DMS114 treated with DMSO at 0.1 percent for 48 hours (cell line): ENCODE measurements around the gene TMEM98.
"Not testable (repeated sequence)": the region's sequence is repeated elsewhere in the genome, so short reads cannot be mapped to it uniquely, and the experiment has no call there.

Source experiments
- DNase-seq: peaks from one replicate; lab custom pipeline; 2025; ENCODE audit not compliant: unreplicated experiment; lab: John Stamatoyannopoulos, UW

The TMEM98 gene

GRCh38 chr17:32976605-32977004 is 48.7 kb downstream of the TMEM98 start:
- DNase-seq: no peak

GRCh38 chr17:32980230-32980629 is 52.3 kb downstream of the TMEM98 start:
- no peak for DNase-seq

- DNase-seq: not testable (repeated sequence)
Observed at GRCh38 chr17:32981611-32982010, 53.7 kb downstream of the TMEM98 start.

- DNase-seq: no peak
Observed at GRCh38 chr17:32985050-32985756, 57.2 kb downstream of the TMEM98 start.

- DNase-seq: not testable (repeated sequence)
Observed at GRCh38 chr17:32987453-32987805, 59.5 kb downstream of the TMEM98 start.

DNA sequence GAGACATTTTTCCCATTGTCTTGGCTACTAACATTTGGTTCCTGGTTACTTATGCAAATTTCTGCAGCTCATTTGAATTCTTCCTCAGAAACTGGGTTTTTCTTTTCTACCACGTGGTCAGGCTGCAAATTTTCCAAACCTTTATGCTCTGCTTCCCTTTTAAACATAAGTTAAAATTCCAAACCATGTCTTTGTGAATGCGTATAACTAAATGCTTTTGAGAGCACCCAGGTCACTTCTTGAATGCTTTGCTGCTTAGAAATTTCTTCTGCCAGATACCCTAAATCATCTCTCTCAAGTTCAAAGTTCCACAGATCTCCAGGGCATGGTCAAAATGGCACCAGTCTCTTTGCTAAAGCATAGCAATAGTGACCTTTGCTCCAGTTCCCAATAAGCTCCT is 59.9 kb downstream of the TMEM98 start:
- DNase-seq: not testable (repeated sequence)

DNA sequence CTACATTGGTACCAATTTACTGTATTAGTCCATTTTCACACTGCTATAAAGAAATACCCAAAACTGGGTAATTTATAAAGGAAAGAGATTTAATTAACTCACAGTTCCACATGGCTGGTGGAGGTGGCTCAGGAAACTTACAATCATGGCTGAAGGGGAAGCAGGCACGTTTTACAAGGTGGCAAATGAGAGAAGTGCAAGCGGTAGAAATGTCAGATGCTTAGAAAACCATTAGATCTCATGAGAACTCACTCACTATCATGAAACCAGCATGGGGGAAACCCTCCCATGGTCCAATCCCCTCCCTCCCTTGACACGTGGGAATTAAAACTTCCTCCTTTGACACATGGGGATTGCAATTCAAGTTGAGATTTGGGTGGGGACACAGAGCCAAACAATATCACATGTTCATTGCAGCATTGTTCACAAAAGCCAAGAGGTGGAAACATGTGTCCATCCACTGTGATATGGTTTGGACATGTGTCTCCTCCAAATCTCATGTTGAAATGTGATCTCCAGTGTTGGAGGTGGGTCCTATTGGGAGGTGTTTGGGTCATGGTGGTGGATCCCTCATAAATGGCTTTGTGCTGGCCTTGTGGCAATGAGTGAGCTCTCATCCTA is 60.6 kb downstream of the TMEM98 start:
- DNase-seq: no peak

GRCh38 chr17:32992321-32993033 is 64.5 kb downstream of the TMEM98 start:
- no peak for DNase-seq

DNA sequence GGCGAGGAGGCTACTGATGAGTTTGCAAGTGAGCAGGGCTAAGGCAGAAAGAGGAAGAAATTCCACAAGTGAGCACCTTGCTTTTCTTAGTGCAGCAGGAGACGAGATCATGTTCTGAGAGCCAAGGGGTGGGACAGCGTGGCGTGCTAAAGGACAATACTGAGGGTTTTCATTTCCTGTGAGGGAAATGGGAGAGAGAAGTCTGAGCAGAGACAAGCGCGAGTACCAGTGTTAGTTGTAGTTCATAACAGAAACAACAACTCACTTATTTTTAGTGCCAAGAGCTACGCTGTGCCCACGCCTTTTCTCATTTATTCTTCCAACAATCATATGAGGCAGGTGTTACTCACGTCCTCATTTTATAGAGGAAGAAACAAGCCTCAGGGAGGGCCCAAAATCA is 66.0 kb downstream of the TMEM98 start:
- no peak for DNase-seq
